Nephron (organoid): ENCODE measurements around the gene USP13.
"Not testable (repeated sequence)": the region's sequence is repeated elsewhere in the genome, so short reads cannot be mapped to it uniquely, and the experiment has no call there.

ENCODE experiments used
- H3K27ac Mint-ChIP-seq, 3 experiments: 2 replicates each; pipeline ENCODE4 v1.8.0; 2020; ENCODE audit warnings: mixed read lengths in 3 of 3, mild to moderate bottlenecking in 2 of 3, moderate library complexity in 1 of 3
- H3K27me3 Mint-ChIP-seq: 2 replicates; pipeline ENCODE4 v1.8.0; 2021; ENCODE audit warnings: low read depth, mild to moderate bottlenecking, moderate library complexity, mixed read lengths
- H3K36me3 Mint-ChIP-seq: 2 replicates; pipeline ENCODE4 v1.8.0; 2020; ENCODE audit warnings: low read depth, mixed read lengths
- H3K4me1 Mint-ChIP-seq: 2 replicates; pipeline ENCODE4 v1.8.0; 2020; ENCODE audit warnings: mixed read lengths
- H3K4me3 Mint-ChIP-seq, 3 experiments: 2 replicates each; pipeline ENCODE4 v1.8.0; 2020; ENCODE audit warnings: mild to moderate bottlenecking in 3 of 3, mixed read lengths in 3 of 3, moderate library complexity in 2 of 3
- H3K9me3 Mint-ChIP-seq: 2 replicates; pipeline ENCODE4 v1.8.0; 2020; ENCODE audit warnings: mixed read lengths
- TF ChIP-seq, protein P1 (sequence below), 3 experiments: fragments of 200-600 bp; sonication (generic); IDR thresholded peaks; one replicate each; pipeline ENCODE4 v1.5.0; 2021; ENCODE audit warnings: antibody characterized with exemption in 3 of 3; ENCODE audit not compliant: unreplicated experiment in 3 of 3

Gene USP13

DNA sequence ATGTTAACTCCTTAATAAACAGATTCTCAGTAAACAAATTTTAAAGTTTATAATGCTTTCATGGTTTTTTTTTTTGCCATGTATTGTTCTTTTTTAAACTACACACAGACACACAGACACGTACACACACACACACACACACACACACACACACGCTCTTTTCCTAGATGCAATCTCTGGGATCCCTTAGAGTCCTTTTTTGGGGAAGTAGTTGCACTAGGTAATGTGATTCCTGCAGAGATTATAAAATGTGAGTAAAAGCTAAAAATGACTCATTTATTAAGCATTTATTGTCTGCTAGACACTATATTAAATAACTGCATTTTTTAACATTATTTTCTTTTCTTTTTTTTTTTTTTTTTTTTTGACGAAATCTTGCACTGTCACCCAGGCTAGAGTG is 28.4 kb upstream of the USP13 start:
- TF ChIP-seq, protein P1, sequence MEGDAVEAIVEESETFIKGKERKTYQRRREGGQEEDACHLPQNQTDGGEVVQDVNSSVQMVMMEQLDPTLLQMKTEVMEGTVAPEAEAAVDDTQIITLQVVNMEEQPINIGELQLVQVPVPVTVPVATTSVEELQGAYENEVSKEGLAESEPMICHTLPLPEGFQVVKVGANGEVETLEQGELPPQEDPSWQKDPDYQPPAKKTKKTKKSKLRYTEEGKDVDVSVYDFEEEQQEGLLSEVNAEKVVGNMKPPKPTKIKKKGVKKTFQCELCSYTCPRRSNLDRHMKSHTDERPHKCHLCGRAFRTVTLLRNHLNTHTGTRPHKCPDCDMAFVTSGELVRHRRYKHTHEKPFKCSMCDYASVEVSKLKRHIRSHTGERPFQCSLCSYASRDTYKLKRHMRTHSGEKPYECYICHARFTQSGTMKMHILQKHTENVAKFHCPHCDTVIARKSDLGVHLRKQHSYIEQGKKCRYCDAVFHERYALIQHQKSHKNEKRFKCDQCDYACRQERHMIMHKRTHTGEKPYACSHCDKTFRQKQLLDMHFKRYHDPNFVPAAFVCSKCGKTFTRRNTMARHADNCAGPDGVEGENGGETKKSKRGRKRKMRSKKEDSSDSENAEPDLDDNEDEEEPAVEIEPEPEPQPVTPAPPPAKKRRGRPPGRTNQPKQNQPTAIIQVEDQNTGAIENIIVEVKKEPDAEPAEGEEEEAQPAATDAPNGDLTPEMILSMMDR (IDR thresholded peaks at IDR 0.05; ENCODE audit: unreplicated experiment in 3 of 3): no peak
- Mint-ChIP-seq H3K4me3 (no peak overlapping the region), H3K27me3 (no peaks in the 10 kb centered on the region), H3K36me3 (peaks cover 59% of the 10 kb centered on the region), H3K4me1 (no peaks in the 10 kb centered on the region), H3K27ac (no peak overlapping the region), H3K9me3 (peaks cover 4% of the 10 kb centered on the region)

- Mint-ChIP-seq H3K4me3 (no peak overlapping the region), H3K4me1 (no peaks in the 10 kb centered on the region), H3K27ac (no peak overlapping the region), H3K27me3 (no peaks in the 10 kb centered on the region), H3K9me3 (no peaks in the 10 kb centered on the region), H3K36me3 (peaks cover under 1% of the 10 kb centered on the region)
- TF ChIP-seq, protein P1 (IDR thresholded peaks at IDR 0.05; ENCODE audit: unreplicated experiment in 3 of 3): no peak
Measured at GRCh38 chr3:179630753-179631451, 21.9 kb upstream of the USP13 start.

DNA sequence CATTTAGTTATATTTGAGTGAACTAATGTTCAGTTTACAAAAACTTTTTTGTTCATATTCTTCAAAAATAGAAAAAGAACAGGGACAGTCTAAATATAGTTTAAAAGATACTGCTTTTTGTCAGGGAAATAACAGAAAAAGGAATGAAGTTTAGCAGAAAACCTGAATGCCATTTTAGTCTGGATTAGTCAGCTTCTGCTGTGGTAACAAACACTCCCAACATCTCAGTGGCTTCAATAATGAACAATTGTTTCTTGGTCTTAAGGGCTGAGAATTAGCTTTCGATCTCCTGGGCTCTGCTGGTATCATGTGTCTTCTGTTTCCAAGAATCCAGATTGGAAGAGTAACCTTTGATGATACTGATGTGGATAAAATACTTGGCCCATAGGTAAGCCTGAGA is 12.4 kb upstream of the USP13 start:
- H3K36me3 Mint-ChIP-seq: no peaks in the 10 kb centered on the region
- no peaks in the 10 kb centered on the region for H3K27me3 Mint-ChIP-seq
- no peak overlapping the region for H3K27ac Mint-ChIP-seq
- H3K9me3 Mint-ChIP-seq: no peaks in the 10 kb centered on the region
- no peak overlapping the region for H3K4me3 Mint-ChIP-seq
- TF ChIP-seq, protein P1 (IDR thresholded peaks at IDR 0.05; ENCODE audit: unreplicated experiment in 3 of 3): no peak
- no peaks in the 10 kb centered on the region for H3K4me1 Mint-ChIP-seq

GRCh38 chr3:179642871-179643270 is 10.0 kb upstream of the USP13 start:
- H3K9me3 Mint-ChIP-seq: no peaks in the 10 kb centered on the region
- no peaks in the 10 kb centered on the region for H3K27me3 Mint-ChIP-seq
- no peaks in the 10 kb centered on the region for H3K4me1 Mint-ChIP-seq
- TF ChIP-seq, protein P1 (IDR thresholded peaks at IDR 0.05; ENCODE audit: unreplicated experiment in 3 of 3): no peak
- no peak overlapping the region for H3K4me3 Mint-ChIP-seq
- no peaks in the 10 kb centered on the region for H3K36me3 Mint-ChIP-seq
- no peak overlapping the region for H3K27ac Mint-ChIP-seq

DNA sequence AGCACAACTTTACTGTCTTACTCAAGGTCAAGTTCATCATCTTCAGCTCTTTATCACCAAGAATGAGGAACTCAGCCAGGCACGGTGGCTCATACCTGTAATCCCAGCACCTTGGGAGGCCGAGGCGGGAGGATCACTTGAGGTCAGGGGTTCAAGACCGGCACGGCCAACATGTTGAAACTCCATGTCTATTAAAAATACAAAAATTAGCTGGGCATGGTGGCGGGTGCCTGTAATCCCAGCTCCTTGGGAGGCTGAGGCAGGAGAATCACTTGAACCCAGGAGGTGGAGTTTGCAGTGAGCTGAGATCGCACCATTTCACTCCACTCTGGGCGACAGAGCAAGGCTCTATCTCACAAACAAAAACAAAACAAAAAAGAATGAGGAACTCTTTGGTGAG is 9.0 kb upstream of the USP13 start:
- not testable (repeated sequence) for H3K4me1 Mint-ChIP-seq, H3K36me3 Mint-ChIP-seq, H3K4me3 Mint-ChIP-seq, H3K27me3 Mint-ChIP-seq, H3K9me3 Mint-ChIP-seq, H3K27ac Mint-ChIP-seq

GRCh38 chr3:179646177-179646576 is 6.7 kb upstream of the USP13 start:
- no peak overlapping the region for H3K27ac Mint-ChIP-seq
- no peak overlapping the region for H3K4me3 Mint-ChIP-seq
- H3K36me3 Mint-ChIP-seq: no peaks in the 10 kb centered on the region
- no peaks in the 10 kb centered on the region for H3K9me3 Mint-ChIP-seq
- H3K4me1 Mint-ChIP-seq: no peaks in the 10 kb centered on the region
- H3K27me3 Mint-ChIP-seq: peaks cover 4% of the 10 kb centered on the region
- TF ChIP-seq, protein P1 (IDR thresholded peaks at IDR 0.05; ENCODE audit: unreplicated experiment in 3 of 3): no peak
